ENCODE data around the gene DLG5. TPM values are rescaled to one million over a fixed set of nuclear protein-coding genes. Genes with fewer than 3 reads are reported as not detected.
"Not testable (repeated sequence)": the region's sequence is repeated elsewhere in the genome, so short reads cannot be mapped to it uniquely, and the experiment has no call there.

DLG5 gene
- total RNA-seq, 1 experiment from 2014 or later, result 69.7 TPM

DNA sequence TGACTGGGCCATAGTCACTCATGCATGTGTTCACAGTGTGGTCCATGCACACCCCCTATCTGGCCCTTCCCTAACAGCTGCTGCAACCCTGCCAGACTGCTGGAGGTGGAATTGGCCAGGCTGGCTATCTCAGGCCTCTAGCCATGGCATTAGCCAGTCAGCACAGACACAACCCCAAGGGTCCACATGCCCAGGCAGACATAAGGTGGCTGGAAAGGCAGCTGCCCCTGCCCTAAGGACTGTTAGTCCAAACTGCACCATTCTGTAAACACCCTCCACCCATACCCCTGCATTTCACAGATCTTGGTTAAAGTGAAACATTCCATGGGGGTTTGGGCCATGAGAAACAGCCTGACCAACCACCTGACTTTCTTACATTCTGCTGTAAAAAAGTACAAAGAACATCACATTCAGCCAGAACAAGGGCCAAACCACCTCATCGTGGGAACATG, 151.6 kb downstream of the DLG5 start:
- H3K9me3 ChIP-seq, result no peaks in the 10 kb centered on the region; the same call in 1 of the 2 replicates
- DNase-seq, result no peak
- Mint-ChIP-seq H3K9me3 (ENCODE audit: unreplicated experiment) (peaks cover 10% of the 10 kb centered on the region), H3K27ac (ENCODE audit: unreplicated experiment) (no peak overlapping the region), H3K36me3 (ENCODE audit: insufficient read depth, unreplicated experiment) (peaks cover 24% of the 10 kb centered on the region), H3K27me3 (ENCODE audit: insufficient read depth, unreplicated experiment) (no peaks in the 10 kb centered on the region), H3K4me1 (ENCODE audit: low read depth, unreplicated experiment) (no peaks in the 10 kb centered on the region), H3K4me3 (ENCODE audit: unreplicated experiment) (no peak overlapping the region)
- no TSS peak for BruUV-seq (replicated peaks)
- TF ChIP-seq, protein P1, sequence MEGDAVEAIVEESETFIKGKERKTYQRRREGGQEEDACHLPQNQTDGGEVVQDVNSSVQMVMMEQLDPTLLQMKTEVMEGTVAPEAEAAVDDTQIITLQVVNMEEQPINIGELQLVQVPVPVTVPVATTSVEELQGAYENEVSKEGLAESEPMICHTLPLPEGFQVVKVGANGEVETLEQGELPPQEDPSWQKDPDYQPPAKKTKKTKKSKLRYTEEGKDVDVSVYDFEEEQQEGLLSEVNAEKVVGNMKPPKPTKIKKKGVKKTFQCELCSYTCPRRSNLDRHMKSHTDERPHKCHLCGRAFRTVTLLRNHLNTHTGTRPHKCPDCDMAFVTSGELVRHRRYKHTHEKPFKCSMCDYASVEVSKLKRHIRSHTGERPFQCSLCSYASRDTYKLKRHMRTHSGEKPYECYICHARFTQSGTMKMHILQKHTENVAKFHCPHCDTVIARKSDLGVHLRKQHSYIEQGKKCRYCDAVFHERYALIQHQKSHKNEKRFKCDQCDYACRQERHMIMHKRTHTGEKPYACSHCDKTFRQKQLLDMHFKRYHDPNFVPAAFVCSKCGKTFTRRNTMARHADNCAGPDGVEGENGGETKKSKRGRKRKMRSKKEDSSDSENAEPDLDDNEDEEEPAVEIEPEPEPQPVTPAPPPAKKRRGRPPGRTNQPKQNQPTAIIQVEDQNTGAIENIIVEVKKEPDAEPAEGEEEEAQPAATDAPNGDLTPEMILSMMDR (IDR thresholded peaks at IDR 0.05; ENCODE audit: insufficient read depth in 1 of 2, low read depth in 1 of 2, low read length in 1 of 2, severe bottlenecking in 1 of 2, unreplicated experiment in 1 of 2), result no peak
- no peaks in the 10 kb centered on the region for H3K27me3 ChIP-seq (replicated peaks; ENCODE audit: control insufficient read depth, insufficient read depth, low read length)
- POLR2A ChIA-PET, result no interaction called here
- H3K36me3 ChIP-seq (ENCODE audit: control insufficient read depth, insufficient read depth, low read length), result no peaks in the 10 kb centered on the region; the same call in 1 of the 2 replicates
- CTCF ChIA-PET, result interaction anchor here (0.6 kb wide), 1 partner anchor 1004 kb away, joined by 3 read pairs; no protein-coding TSS in a partner anchor
- no peaks in the 10 kb centered on the region for H3K4me1 ChIP-seq
- H3K4me3 ChIP-seq (ENCODE audit: low read depth, low read length), result no peak overlapping the region
- intact Hi-C loops (cut with micrococcal nuclease; ENCODE audit: unreplicated experiment), result no loop called here

- TF ChIP-seq, protein P1 (IDR thresholded peaks at IDR 0.05; ENCODE audit: insufficient read depth in 1 of 2, low read depth in 1 of 2, low read length in 1 of 2, severe bottlenecking in 1 of 2, unreplicated experiment in 1 of 2), result no peak
- Histone ChIP-seq H3K9me3 (no peaks in the 10 kb centered on the region; the same call in 1 of the 2 replicates), H3K27me3 (replicated peaks; ENCODE audit: control insufficient read depth, insufficient read depth, low read length) (no peaks in the 10 kb centered on the region), H3K4me3 (ENCODE audit: low read depth, low read length) (no peak overlapping the region), H3K4me1 (no peaks in the 10 kb centered on the region), H3K36me3 (ENCODE audit: control insufficient read depth, insufficient read depth, low read length) (no peaks in the 10 kb centered on the region)
- ChIA-PET POLR2A (no interaction called here), CTCF (no interaction called here)
- no TSS peak for BruUV-seq (replicated peaks)
- peaks cover 10% of the 10 kb centered on the region for H3K9me3 Mint-ChIP-seq (ENCODE audit: unreplicated experiment)
- intact Hi-C loops (cut with micrococcal nuclease; ENCODE audit: unreplicated experiment), result no loop called here
- DNase-seq, result no peak
- H3K27me3 Mint-ChIP-seq (ENCODE audit: insufficient read depth, unreplicated experiment), result no peaks in the 10 kb centered on the region
- no peak overlapping the region for H3K4me3 Mint-ChIP-seq (ENCODE audit: unreplicated experiment)
- no peaks in the 10 kb centered on the region for H3K4me1 Mint-ChIP-seq (ENCODE audit: low read depth, unreplicated experiment)
- no peak overlapping the region for H3K27ac Mint-ChIP-seq (ENCODE audit: unreplicated experiment)
- H3K36me3 Mint-ChIP-seq (ENCODE audit: insufficient read depth, unreplicated experiment), result peaks cover 22% of the 10 kb centered on the region
Measured at GRCh38 chr10:77773631-77774426, 152.7 kb downstream of the DLG5 start.

GRCh38 chr10:77772852-77773600, 153.5 kb downstream of the DLG5 start:
- H3K4me1 Mint-ChIP-seq (ENCODE audit: low read depth, unreplicated experiment), result not testable (repeated sequence)

More at GRCh38 chr10:77772852-77773600, 153.5 kb downstream of the DLG5 start:
- CTCF ChIA-PET; intact Hi-C loops (cut with micrococcal nuclease; ENCODE audit: unreplicated experiment); BruUV-seq (replicated peaks); H3K9me3 ChIP-seq; H3K36me3 ChIP-seq (ENCODE audit: control insufficient read depth, insufficient read depth, low read length); H3K27me3 Mint-ChIP-seq (ENCODE audit: insufficient read depth, unreplicated experiment); H3K27me3 ChIP-seq (replicated peaks; ENCODE audit: control insufficient read depth, insufficient read depth, low read length); H3K4me3 Mint-ChIP-seq (ENCODE audit: unreplicated experiment); POLR2A ChIA-PET; H3K4me1 ChIP-seq; H3K4me3 ChIP-seq (ENCODE audit: low read depth, low read length); H3K9me3 Mint-ChIP-seq (ENCODE audit: unreplicated experiment); DNase-seq; H3K27ac Mint-ChIP-seq (ENCODE audit: unreplicated experiment): not testable (repeated sequence)
- peaks cover 17% of the 10 kb centered on the region for H3K36me3 Mint-ChIP-seq (ENCODE audit: insufficient read depth, unreplicated experiment)

All from Caco-2 (cell line).